GM18861 (cell line): Measurements from ENCODE around the gene PHB1.
"Not testable (repeated sequence)": the region's sequence is repeated elsewhere in the genome, so short reads cannot be mapped to it uniquely, and the experiment has no call there.

Experiments used
- ATAC-seq: cut with Tn5 transposase; IDR thresholded peaks from one replicate; pipeline ENCODE4 v1.9.1; 2021; ENCODE audit not compliant: unreplicated experiment

Gene PHB1

DNA sequence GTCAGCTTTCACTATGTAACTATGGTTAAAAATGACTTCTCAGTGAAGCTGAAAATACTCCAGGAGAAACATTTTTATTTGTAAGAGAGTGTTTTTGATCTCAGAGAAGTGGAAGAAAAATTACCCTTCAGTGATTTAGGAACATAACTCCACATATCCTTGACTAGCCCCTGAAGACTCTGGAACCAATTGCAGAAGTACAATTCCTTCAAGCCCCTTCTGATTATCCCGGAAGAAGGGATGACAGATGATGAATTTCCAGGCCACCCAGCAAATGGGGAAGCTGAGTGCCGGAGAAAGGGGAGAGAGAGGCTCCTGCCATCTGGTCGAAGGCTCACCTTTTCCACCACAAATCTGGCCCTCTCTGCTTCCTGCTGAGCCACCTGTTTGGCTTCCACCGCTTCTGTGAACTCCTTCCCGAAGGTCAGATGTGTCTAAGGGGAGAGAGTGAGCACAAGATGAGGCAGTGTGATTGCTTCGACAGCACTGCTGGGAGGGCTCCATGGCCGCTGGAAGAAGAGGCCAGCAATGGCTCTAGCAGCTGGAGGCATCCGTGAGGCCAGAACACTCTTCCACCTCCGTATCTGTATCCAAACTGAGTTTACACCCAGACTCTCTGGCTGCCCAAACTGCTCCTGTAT is 8.1 kb downstream of the PHB1 start:
- ATAC-seq: no peak

DNA sequence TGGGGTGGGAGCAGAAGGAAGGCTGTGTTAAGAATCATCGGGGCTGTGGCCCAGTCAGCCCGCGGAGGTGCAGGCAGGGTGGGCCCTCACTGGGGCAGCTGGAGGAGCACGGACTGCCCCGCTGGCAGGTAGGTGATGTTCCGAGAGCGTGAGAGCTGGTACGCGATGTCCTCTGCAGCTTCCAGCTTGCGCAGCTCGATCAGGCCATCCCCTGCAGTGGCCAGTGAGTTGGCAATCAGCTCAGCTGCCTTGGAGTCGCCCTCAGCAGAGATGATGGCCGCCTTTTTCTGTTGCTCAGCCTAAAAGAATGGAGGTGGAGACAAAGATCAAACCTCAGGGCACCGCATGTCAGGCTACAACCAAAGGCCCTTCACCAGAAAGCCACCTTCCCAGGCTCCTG is 9.8 kb downstream of the PHB1 start:
- no peak for ATAC-seq

DNA sequence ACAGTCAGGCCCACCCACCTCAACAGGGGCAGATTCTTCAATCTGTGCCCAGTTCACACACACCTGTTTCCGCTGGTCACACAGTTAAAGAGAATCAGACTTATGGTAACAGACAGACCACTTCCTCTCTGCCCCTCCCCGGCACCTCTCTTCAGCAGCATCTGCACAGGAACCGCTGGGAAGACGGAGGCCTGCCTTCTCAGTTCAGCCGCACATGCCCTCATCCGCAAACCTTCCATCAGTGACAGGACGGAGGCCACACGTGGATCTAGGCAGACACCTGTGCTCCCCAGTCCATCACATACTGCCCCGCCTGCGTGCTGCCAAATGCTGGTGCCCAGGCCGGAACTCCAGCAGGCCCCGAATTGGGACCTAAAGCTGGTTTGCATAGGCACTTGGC is 10.3 kb downstream of the PHB1 start:
- no peak for ATAC-seq

DNA sequence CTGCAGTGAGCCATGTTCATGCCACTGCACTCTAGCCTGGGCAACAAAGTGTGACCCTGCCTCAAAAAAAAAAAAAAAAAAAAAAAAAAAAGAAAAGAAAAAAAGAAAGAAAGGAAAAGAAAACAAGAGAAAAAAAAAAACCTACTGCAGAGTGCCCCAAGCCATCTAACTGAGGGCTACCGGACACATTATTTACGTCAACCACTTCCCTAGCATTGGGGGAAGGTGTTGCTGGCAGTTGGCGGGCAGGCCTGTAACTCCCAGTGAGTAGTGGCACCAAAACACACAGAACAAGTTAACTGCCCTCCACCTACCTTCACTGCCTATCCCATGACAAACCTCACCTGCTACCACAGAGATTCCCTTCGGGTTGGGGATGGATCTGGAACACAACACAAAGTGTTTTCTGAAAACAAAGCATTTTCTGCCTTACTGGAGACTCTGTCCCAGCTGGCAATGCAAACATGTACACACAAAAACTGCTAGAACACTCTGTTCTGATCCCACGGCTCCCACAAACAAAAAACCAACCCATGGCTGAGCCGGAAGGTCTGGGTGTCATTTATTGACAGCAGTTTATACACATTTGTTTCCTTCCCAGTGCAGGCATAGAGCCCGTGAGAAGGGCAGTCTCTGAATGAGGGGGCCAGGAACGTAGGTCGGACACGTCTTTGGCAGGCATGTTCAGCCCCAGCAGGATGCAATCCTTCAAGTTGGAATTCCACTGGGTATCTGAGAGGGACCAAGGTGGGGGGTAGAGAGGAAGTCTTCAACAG is 11.0 kb downstream of the PHB1 start:
- no peak for ATAC-seq

DNA sequence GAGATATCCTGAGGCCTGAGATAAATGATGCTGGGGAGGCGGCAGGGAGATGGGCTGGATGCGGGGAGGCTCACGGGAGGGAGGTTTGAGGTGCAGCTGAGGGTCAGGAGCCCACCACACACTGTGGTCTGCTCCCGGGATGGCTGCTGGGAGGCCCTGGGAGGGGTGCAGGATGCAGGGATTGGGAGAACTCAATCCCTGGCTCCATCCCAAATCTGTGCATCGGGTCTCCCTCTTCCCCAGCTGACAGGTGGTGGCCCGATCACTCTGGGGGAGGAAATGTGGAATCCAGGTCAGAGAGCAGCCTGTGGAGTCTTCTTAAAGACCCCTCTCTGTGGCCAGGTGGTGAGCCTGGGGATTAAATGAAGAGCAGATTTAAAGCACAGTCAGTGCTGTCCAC is 12.0 kb downstream of the PHB1 start:
- ATAC-seq: no peak

DNA sequence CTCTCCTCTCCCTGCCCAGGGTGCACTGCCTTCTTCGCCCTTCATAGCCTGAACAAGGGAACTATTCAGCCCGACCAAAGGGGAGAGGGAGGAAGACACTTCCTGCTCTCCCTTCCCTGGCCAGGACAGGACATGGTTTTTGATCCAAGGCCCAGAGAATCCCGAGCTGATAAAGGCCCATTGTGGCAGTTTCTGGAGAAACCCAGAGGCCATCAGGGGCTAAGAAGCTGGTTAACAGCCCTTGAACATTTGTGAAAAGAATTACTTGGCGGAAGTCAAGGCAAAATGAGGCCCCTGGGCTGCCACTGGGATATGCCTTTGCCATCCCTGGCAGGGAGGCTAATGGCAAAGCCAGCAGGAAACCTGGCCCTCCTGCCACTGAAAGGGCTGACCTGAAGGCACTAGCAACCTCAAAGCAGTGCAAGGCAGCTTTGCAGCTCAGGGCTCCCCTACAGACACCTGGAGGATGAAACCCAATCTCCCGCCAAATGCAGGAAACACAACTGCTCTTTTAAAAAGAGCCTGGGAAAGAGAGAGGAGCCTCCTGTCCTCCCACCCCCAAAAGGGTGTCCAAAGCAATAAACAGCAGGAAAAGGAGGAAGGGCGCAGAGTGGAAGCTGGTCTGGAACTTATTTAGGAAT is 12.6 kb downstream of the PHB1 start:
- ATAC-seq: no peak

DNA sequence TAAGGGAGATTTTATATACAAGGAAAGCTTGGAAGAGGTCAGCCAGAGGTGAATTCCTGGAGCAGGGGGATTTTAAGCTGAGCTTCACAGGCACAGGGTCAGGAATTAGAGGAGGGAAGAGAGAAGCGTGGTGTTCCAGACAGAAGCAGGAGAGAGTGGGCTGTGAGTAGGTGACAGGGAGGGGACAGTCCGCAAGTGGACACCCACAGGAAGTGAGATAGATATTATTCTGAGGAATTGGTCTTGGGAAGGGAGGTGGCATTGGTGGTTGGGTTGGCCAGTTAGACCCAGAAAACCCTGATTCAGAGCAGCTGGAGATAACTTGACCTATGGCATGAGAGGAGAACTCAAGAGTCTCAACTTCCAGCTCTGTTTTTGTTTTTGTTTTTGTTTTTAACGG is 14.7 kb downstream of the PHB1 start:
- no peak for ATAC-seq

DNA sequence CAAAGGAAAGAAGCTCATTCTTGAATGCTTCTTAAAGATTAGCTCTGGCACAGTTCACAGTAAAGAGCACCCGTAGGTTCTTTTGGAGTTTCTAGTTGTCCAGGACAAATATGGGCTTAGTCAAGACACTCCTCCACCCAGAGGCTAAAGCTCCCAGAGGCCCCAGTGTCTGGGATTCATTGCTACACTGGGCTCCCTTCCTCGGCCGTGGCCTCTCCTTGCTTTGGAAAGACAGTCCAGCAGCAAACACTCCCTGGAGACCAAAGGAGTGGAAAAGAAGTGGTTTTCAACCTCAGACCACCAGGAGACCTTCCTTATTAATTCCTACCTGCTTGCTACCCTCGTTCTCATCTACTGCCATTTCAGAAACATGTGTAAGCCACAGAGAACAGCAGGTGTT is 17.1 kb downstream of the PHB1 start:
- no peak for ATAC-seq

DNA sequence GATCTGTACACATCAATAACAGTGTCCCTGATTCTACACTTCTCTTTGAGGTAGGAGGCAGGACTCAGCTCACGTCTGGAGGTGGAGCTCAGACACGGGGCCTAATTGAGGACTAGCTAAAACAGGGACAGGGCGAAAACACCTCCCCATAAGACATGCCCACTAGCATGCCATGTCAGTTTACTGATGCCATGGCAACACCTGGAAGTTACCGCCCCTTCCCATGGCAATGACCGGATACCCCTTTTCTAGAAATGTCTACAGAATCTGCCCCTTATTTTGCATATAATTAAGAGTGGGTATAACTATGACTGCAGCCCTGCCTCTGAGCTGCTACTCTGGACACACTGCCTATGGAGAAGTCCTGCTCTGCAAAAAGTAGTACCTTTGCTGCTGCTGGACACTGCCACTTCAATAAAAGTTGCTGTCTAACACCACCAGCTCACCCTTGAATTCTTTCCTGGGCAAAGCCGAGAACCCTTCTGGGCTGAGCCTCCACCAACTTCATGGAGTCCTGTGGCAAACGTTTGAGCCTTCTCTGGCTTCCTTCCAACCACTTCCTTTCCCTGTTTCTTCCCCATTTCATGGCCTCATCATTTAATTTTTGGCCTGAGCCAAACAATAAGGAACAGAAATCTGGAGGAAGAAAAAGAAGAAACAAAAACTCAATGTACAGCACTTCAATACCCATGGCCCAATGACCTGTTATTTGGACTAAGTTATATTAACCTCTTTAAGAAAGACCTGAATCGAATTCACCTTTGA is 21.0 kb downstream of the PHB1 start:
- no peak for ATAC-seq

DNA sequence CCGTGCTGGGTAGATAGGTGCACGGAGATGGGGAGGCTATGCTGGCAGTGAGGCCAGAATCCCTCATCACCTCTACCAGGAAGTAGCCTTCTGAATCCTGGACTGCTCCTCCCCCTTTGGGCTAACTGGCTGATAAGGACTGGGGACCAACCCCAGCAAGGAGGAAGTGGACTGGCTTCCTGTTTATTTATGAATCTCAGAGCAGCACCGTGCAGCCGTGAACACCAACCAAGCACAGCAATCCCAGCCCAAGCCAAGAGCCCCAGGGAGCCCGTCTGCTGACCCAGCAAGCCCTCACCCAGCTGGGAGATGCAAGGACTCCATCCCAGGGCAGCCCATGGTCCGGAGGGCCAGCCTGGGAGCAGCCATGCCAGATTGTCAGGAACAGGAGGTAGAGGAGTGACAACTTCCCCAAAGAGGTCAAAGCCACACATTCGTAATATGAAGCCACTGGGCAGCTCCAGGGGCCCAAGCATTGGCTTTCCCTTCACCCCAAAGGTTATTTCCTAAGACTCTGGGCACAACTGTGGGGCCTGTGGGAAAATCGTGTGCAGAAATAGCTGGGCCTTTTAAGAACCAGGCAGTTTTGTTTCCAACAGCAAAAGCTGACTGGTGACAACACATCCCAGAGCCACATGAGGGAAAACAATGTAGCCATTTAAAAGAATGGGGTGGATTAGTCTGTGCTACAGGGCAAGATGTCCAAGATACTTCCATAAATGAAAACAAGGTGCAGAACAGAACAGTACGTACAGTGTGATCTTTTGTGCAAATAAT is 23.9 kb downstream of the PHB1 start:
- no peak for ATAC-seq

DNA sequence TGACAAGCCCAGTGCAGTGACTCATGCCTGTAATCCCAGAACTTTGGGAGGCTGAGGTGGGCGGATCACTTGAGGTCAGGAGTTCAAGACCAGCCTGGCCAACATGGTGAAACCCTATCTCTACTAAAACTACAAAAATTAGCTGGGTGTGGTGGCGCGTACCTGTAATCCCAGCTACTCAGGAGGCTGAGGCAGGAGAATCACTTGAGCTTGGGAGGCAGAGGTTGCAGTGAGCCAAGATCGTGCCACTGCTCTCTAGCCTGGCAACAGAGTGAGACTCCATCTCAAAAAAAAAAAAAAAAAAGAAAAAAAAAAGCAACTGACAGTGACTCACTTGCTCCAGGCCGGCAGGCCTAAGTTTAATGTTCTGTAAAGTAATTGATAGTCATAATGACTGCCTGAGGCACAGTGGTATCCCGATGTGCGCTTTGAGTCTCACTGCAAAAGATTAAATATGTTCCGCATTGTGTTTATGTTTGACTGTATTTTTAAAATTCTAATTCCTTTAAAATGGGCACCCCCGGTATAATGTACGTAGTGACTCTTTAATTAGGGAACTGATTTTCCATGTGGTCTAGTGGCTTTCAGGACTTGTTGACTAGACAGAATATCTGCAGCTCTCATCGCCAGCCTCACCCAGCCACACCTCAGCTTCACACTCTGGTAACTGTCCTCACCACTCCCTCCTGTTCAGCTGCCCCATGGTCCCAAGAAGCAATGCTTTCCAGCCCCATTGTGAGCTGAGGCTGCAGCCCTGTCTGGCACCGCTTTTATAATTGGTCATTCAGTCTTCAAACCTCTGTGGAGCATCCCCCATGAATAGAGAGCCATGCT is 25.0 kb downstream of the PHB1 start:
- not testable (repeated sequence) for ATAC-seq

DNA sequence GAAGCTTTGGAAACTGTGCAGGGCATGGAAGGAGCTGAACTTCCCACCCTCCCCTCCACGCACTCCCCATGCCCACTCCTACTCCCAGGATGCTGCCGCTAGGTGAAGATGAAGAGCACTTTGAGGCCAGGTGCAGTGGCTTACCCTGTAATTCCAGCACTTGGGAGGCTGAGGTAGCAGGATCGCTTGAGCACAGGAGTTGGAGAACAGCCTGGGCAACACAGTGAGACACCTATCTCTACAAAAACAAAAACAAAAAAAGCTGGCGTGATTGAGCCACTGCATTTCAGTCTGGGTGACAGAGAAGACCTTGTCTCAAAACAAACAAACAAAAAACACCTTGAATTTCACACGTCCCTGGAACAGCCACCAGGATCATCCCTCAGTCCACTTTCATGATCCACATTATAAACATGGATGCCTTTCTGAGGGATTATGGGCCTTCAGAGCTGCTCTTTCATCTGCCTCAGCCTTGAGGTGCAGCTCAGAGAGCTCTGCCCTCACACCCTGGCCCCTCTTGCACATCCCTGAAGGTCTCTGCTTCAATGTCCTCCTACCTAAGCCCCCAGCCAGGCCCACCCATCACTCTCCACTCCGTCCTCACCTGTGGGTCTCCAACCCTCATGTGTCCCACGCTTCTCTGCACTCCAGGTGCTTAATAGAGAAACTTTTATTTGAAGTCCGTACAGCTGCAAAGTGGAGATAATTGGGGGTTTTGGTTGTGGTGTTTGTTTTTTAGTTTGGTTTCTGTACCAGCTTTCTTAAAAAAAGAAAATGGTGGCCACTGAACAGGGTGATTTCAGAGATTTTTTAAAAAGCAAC is 25.8 kb downstream of the PHB1 start:
- no peak for ATAC-seq

DNA sequence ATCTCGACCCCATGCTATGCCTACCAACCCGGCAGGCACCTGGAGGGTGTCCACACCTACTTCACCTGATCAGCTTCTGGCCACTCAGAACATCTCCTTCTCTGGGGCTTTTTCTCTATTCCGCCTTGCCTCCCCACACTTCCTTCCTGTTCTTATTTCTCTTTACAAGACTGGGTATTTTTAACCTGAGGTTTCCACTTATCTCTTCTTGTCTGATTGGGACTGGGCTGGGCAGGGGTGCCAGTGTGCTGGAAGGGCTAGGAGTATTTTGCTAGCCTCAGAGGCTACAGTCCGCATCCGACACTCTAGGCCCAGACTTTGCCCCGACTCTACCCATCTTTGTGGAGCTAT is 26.4 kb downstream of the PHB1 start:
- no peak for ATAC-seq

DNA sequence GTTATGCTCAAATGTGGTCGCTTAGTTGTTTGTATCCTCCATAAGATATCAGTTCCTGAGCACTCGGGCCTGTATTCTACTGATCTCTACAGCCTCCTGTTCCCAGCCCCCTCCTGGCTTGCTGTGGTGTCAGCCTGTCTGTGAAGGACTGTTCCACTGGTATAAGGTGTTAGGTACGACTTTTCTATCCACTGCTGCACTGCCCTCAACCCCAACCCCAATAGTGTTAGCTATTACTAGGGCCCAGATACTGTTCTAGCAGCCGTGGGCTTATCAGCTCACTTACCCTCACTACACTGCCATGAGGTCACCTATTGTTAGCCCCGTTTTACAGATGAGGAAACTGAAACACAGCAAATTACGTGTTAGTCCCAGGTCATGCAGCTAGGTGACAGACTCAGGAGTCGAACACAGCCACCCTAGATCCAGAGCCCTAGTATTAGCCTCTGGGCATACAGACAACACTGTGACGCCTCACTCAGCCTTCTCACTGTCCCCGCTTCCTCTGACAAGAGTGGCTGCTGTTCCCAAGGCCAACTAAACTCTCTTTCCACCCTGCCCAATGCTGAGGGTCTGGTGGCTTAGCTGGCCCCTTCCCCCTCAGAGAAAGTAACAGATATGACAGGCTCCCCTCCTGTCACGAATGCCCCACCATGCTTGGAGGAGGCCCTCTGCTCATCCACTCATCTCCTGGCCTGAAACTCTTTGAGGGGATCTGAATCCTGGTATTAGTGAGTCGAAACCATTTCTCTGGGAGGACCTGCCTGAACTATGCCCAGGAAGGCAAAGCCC is 27.0 kb downstream of the PHB1 start:
- ATAC-seq: no peak

DNA sequence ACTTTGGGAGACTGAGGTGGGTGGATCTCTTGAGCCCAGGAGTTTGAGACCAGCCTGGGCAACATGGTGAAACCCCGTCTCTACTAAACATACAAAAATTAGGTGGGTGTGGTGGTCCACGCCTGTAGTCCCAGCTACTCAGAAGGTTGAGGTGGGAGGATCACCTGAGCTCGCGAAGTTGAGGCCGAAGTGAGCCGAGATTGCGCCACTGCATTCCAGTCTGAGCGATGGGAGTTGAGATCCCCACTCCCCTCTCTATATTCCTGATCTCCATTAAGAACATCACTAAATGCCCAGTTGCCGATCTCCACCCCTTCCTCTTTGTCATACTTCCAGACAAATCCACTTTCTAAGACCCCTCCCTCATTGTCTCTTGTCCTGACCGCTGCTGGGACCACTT is 28.3 kb downstream of the PHB1 start:
- no peak for ATAC-seq

DNA sequence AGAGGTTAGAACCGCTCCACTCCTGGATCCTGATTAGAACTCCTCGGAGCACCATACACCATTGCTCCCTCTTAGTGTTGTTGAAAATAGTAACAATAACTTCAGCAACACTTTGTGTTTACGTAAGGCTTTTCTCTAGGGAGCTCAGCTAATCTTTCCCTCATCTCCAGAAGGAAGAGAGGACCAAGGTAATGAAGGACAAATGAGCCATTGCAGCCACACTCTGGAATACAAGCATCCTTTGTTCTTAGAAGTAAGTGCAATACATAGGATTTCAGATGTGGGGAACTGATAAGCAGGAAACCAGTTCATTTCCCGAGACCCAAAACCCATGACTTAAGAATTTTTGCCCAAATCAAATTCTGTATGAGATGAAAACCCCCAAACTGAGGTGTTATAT is 29.7 kb downstream of the PHB1 start:
- ATAC-seq: no peak

DNA sequence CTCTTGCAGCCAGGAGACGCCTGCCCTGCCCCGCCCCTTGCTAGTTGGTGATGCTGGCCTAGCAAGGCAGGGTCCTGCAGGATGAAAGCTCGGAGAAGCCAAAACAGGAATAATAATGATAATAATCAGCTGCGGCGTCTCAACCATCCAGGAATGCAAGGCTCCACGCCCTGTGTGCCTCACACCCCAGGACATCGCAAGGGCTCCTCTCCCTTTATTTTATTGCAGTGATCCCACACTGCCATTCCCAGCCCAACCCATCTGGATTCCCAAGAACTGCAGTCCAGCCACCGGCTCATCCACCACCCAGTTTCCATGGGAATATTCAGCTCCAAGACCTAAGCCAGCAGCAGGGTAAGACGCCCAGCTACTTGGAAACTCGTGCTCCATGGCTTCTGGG is 31.6 kb downstream of the PHB1 start:
- no peak for ATAC-seq

DNA sequence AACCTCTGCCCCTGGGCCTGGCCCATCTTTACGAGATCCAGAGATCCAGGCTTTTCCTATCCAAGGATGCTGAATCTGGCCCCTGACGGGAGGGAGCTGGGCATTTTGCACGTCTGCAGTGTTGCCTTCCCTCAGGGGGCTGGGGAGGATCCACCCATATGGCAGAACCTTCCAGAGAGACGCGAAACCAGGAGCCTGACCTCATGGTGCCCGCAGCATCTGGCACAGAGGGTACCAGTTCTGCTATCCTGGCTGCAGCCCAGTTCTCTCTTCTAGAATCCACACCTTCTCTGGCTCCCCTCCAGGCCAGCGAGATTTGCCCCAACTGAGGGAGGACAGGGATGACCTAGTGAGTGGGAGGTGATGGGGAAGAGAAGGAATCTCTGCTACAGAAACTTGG is 32.1 kb downstream of the PHB1 start:
- no peak for ATAC-seq
